Measurements from ENCODE around the gene LMAN2.

DNA sequence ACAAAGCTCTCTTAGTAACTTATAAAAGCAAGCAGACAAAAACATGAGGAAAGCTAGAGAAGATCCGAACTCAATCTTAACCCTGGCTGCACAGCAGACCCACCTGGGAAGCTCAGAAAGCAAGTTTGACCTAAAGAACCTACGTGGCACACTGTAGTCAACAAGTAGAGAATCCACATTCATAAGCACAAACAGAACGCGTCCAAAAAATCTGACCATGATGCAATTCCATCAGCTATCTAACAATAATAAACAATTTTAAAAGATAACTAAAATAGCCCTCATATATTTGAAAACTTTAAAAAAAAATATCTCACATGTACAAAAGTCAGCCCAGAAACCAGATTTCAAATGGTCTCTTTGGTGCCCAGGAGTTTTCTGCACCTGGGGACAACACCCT is 4.6 kb downstream of the LMAN2 start:
- no peak for TF ChIP-seq POLR2A (IDR thresholded peaks at IDR 0.05)
- TF ChIP-seq, protein P1, sequence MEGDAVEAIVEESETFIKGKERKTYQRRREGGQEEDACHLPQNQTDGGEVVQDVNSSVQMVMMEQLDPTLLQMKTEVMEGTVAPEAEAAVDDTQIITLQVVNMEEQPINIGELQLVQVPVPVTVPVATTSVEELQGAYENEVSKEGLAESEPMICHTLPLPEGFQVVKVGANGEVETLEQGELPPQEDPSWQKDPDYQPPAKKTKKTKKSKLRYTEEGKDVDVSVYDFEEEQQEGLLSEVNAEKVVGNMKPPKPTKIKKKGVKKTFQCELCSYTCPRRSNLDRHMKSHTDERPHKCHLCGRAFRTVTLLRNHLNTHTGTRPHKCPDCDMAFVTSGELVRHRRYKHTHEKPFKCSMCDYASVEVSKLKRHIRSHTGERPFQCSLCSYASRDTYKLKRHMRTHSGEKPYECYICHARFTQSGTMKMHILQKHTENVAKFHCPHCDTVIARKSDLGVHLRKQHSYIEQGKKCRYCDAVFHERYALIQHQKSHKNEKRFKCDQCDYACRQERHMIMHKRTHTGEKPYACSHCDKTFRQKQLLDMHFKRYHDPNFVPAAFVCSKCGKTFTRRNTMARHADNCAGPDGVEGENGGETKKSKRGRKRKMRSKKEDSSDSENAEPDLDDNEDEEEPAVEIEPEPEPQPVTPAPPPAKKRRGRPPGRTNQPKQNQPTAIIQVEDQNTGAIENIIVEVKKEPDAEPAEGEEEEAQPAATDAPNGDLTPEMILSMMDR (IDR thresholded peaks at IDR 0.05) = no peak
